Measurements from ENCODE around the gene PCSK6. TPM values are rescaled to one million over a fixed set of nuclear protein-coding genes. Genes with fewer than 3 reads are reported as not detected.

PCSK6 gene
- total RNA-seq, 2 experiments from 2014 or later = 0.46 to 0.74 TPM

GRCh38 chr15:101269479-101270223, 219.9 kb downstream of the PCSK6 start:
- no peak for DNase-seq
- H3K36me3 Mint-ChIP-seq (ENCODE audit: low read depth) = peaks cover 37% of the 10 kb centered on the region
- no peak overlapping the region for H3K4me3 Mint-ChIP-seq
- CTCF ChIA-PET = interaction anchor here (0.6 to 3.1 kb wide), 4 partner anchors 11 to 506 kb away, joined by 3 to 26 read pairs (median 4); no protein-coding TSS in a partner anchor
- no peaks in the 10 kb centered on the region for H3K27me3 Mint-ChIP-seq
- H3K27ac Mint-ChIP-seq = no peak overlapping the region
- H3K4me1 Mint-ChIP-seq = peaks cover 4% of the 10 kb centered on the region
- no peaks in the 10 kb centered on the region for H3K9me3 Mint-ChIP-seq
- POLR2A ChIA-PET = no interaction called here

- H3K4me1 Mint-ChIP-seq = peaks cover 3% of the 10 kb centered on the region
- peaks cover 16% of the 10 kb centered on the region for H3K36me3 Mint-ChIP-seq (ENCODE audit: low read depth)
- POLR2A ChIA-PET = no interaction called here
- H3K4me3 Mint-ChIP-seq = no peak overlapping the region
- CTCF ChIA-PET = interaction anchor here (0.5 to 3.2 kb wide), 8 partner anchors 9 to 259 kb away, joined by 3 to 26 read pairs (median 4); partner anchors contain the start of gene CHSY1
- H3K27me3 Mint-ChIP-seq = no peaks in the 10 kb centered on the region
- no peak for DNase-seq
- H3K27ac Mint-ChIP-seq = no peak overlapping the region
- H3K9me3 Mint-ChIP-seq = no peaks in the 10 kb centered on the region
Measured at GRCh38 chr15:101267320-101268104, 222.0 kb downstream of the PCSK6 start.

DNA sequence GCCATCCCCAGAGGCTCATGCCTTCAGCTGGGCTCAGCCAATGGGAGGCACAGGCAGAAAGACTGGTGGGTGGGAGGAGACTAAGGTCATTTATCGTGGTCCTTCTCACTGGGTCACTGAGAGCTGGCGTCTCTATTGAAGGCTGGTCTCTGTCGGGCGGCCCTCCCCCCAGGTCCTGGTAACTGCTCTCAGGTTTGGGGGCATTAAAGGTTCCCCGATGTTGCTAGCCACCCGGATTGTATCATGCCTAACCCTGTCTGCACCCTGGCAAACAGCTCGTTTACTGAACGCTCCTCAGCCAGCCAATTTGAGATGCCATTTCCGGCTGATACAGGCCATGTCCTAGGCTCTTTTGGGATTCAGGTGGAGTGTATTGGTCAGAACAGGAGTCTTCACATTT, 222.7 kb downstream of the PCSK6 start:
- no peak for DNase-seq
- peaks cover 3% of the 10 kb centered on the region for H3K4me1 Mint-ChIP-seq
- ChIA-PET POLR2A (no interaction called here), CTCF (interaction anchor here (0.7 to 3.2 kb wide), 5 partner anchors 9 to 1327 kb away, joined by 3 to 26 read pairs (median 5); partner anchors contain the start of gene CHSY1)
- H3K27ac Mint-ChIP-seq = no peak overlapping the region
- no peak overlapping the region for H3K4me3 Mint-ChIP-seq
- no peaks in the 10 kb centered on the region for H3K27me3 Mint-ChIP-seq
- H3K36me3 Mint-ChIP-seq (ENCODE audit: low read depth) = peaks cover 12% of the 10 kb centered on the region
- H3K9me3 Mint-ChIP-seq = no peaks in the 10 kb centered on the region

DNA sequence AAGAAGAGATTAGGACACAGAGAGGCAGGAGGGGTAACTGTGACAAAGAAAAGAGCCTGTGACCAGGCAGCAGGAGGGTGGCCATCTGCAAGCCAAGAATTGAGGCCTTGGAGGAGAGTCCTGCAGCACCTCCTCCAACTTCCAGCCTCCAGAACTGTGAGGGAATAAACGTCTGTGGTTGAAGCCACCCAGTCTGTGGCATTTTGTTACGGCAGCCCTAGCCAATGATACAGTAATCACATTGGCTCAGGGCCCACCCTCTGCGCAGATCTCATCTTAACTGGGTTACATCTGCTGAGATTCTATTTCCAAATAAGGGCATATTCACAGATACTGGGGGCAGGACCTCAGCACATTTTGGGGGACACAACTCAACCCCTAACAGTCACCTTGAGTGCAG, 223.5 kb downstream of the PCSK6 start:
- no peak overlapping the region for H3K4me3 Mint-ChIP-seq
- H3K36me3 Mint-ChIP-seq (ENCODE audit: low read depth) = peaks cover 6% of the 10 kb centered on the region
- H3K27ac Mint-ChIP-seq = no peak overlapping the region
- H3K27me3 Mint-ChIP-seq = no peaks in the 10 kb centered on the region
- ChIA-PET CTCF (interaction anchor here (0.8 to 3.2 kb wide), 2 partner anchors 20 to 258 kb away, joined by 3 to 19 read pairs; no protein-coding TSS in a partner anchor), POLR2A (no interaction called here)
- H3K9me3 Mint-ChIP-seq = no peaks in the 10 kb centered on the region
- H3K4me1 Mint-ChIP-seq = peaks cover 3% of the 10 kb centered on the region
- DNase-seq = no peak

- Mint-ChIP-seq H3K27ac (no peak overlapping the region), H3K4me1 (peaks cover 3% of the 10 kb centered on the region), H3K9me3 (no peaks in the 10 kb centered on the region), H3K4me3 (no peak overlapping the region), H3K27me3 (peaks cover 3% of the 10 kb centered on the region), H3K36me3 (ENCODE audit: low read depth) (peaks cover 4% of the 10 kb centered on the region)
- CTCF ChIA-PET = interaction anchor here (1.1 kb wide), 2 partner anchors 11 to 21 kb away, joined by 3 to 4 read pairs; no protein-coding TSS in a partner anchor
- DNase-seq = no peak
- POLR2A ChIA-PET = no interaction called here
Measured at GRCh38 chr15:101264911-101265641, 224.4 kb downstream of the PCSK6 start.

DNA sequence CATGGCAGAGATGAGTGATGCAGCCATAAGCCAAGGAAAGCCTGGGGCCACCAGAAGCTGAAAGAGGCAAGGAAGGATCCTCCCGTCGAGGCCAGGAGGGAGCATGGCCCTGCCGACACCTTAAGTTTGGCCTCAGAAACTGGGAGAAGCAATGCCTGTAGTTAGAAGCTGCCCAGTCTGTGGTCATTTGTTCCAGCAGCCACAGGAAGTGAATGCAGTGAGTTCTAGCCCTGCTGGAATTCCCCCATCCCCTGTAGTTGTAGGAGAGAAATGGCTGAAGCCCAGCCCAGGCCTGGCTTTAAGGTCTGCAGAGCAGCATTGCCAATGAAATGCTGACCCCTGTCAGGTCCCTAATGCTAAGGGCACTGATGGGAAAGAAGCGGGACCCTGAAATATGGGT, 225.5 kb downstream of the PCSK6 start:
- no peak overlapping the region for H3K4me3 Mint-ChIP-seq
- H3K27ac Mint-ChIP-seq = no peak overlapping the region
- ChIA-PET POLR2A (interaction anchor here (2.3 kb wide), 1 partner anchor 257 kb away, joined by 4 read pairs; no protein-coding TSS in a partner anchor), CTCF (interaction anchor here (1.4 kb wide), 1 partner anchor 176 kb away, joined by 5 read pairs; no protein-coding TSS in a partner anchor)
- no peaks in the 10 kb centered on the region for H3K9me3 Mint-ChIP-seq
- DNase-seq = no peak
- no peaks in the 10 kb centered on the region for H3K36me3 Mint-ChIP-seq (ENCODE audit: low read depth)
- peaks cover 9% of the 10 kb centered on the region for H3K27me3 Mint-ChIP-seq
- H3K4me1 Mint-ChIP-seq = peaks cover 3% of the 10 kb centered on the region

GRCh38 chr15:101262551-101262950, 227.0 kb downstream of the PCSK6 start:
- ChIA-PET CTCF (interaction anchor here (0.5 to 2.1 kb wide), 2 partner anchors 27 to 177 kb away, joined by 3 to 4 read pairs; no protein-coding TSS in a partner anchor), POLR2A (interaction anchor here (2.3 kb wide), 1 partner anchor 256 kb away, joined by 4 read pairs; no protein-coding TSS in a partner anchor)
- H3K4me3 Mint-ChIP-seq = no peak overlapping the region
- H3K4me1 Mint-ChIP-seq = peaks cover 6% of the 10 kb centered on the region
- no peak overlapping the region for H3K27ac Mint-ChIP-seq
- H3K36me3 Mint-ChIP-seq (ENCODE audit: low read depth) = no peaks in the 10 kb centered on the region
- H3K9me3 Mint-ChIP-seq = no peaks in the 10 kb centered on the region
- peaks cover 15% of the 10 kb centered on the region for H3K27me3 Mint-ChIP-seq
- no peak for DNase-seq

DNA sequence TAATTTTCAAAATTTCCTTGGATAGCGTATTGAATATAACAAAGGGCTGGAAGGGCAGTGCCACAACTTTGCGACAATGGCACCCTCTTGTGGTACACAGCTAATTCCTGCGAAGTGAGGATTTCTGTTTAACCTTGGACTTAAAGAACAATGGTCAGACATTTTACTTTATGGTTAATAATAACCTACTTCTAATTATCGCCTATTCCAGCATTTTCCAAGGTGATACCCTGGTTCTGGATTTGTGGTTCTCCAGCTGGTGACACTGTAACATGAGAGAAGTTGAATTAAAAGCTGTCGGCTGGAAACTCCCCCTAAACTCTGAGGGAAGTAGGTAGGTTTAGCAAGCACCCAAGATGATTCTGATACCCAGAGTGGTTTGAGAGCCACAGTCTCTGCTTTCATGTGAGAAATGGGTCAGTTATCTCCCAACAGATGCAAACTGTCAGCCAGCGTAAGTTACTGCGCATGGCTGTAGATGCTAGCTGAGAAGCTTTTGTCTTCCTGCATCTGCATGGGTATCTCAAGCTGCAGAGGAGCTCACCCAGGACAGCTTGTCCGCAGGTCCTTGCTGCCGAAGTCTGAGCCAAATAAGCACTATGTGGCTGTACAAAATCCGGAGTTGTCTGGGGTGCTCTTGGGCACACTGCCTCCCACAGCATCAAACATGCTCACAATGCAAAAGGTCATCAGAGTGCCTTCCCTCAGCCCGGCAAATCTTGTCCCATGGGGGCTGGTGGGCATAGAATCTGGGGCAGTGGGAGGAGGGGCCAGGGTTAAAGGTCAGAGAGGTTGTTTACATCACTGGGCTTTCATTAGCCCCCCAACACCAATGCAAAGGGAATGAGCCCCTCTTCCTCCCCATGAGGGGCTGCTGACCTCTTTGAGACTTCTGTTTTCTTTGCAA, 231.0 kb downstream of the PCSK6 start:
- ChIA-PET POLR2A (interaction anchor here (0.6 kb wide), 1 partner anchor 10 kb away, joined by 5 read pairs; no protein-coding TSS in a partner anchor), CTCF (interaction anchor here (0.6 to 4.7 kb wide), 19 partner anchors 8 to 250 kb away, joined by 3 to 43 read pairs (median 6); no protein-coding TSS in a partner anchor)
- Mint-ChIP-seq H3K4me3 (no peak overlapping the region), H3K36me3 (ENCODE audit: low read depth) (no peaks in the 10 kb centered on the region), H3K4me1 (peaks cover 30% of the 10 kb centered on the region), H3K9me3 (no peaks in the 10 kb centered on the region), H3K27ac (no peak overlapping the region), H3K27me3 (peaks cover 15% of the 10 kb centered on the region)
- peak; percentile 63 for DNase-seq

DNA sequence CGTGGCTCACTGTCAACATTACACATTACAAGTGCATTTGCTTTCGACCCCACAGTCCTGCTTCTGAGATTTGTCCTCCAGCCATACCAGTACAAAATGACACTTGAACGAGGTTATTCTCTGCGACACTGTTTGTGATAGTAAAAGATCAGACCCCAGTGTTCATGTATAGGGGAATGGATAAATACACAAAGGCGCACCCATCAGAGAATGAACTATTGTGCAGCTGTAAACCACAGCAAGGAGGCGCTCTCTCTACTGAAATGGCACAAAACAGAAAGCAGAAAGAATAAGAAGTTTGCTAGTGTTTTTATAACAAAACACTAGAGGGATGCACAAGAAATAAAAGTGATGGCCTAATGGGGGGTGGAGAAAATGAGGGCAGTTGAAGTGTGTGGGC, 232.8 kb downstream of the PCSK6 start:
- Mint-ChIP-seq H3K9me3 (no peaks in the 10 kb centered on the region), H3K27me3 (peaks cover 15% of the 10 kb centered on the region), H3K4me1 (peaks cover 42% of the 10 kb centered on the region), H3K36me3 (ENCODE audit: low read depth) (no peaks in the 10 kb centered on the region), H3K4me3 (no peak overlapping the region), H3K27ac (no peak overlapping the region)
- DNase-seq = peak; percentile 41
- ChIA-PET POLR2A (no interaction called here), CTCF (interaction anchor here (1.6 to 4.7 kb wide), 7 partner anchors 11 to 249 kb away, joined by 5 to 43 read pairs (median 13); no protein-coding TSS in a partner anchor)

DNA sequence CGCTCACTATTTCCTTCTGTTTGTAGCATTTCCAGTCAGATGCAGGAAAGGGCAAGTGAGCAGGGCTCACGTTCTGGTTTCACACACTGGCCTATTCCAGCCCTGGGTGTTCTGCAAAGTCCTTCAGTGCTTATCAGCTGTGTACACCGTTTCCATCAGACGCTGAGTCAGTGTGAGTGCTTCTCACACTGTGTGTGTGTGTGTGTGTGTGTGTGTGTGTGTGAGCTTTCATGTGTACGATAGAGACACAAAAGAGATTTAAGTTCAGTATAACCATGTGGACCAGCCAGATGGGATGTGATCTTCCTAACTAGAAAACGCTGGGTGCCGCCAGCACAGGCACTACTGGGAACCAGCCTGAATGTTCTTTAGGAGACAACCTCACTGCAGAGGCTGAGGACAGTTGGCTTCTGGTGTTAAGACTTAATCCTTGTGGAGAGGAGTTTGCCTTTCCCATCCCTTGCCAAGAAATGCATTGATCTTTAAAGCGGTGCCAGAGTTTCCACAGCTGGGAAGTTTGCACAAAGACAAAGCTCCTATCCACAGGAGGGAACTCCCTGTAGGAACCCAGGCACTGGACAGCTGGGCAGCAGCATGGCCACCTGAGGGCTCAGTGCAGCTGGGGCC, 233.8 kb downstream of the PCSK6 start:
- H3K27ac Mint-ChIP-seq = no peak overlapping the region
- no peaks in the 10 kb centered on the region for H3K9me3 Mint-ChIP-seq
- DNase-seq = no peak
- ChIA-PET POLR2A (no interaction called here), CTCF (interaction anchor here (0.7 to 4.7 kb wide), 13 partner anchors 11 to 338 kb away, joined by 3 to 43 read pairs (median 6); no protein-coding TSS in a partner anchor)
- H3K36me3 Mint-ChIP-seq (ENCODE audit: low read depth) = peaks cover 1% of the 10 kb centered on the region
- H3K4me1 Mint-ChIP-seq = peaks cover 42% of the 10 kb centered on the region
- peaks cover 15% of the 10 kb centered on the region for H3K27me3 Mint-ChIP-seq
- H3K4me3 Mint-ChIP-seq = no peak overlapping the region

- Mint-ChIP-seq H3K9me3 (no peaks in the 10 kb centered on the region), H3K4me3 (no peak overlapping the region), H3K4me1 (peaks cover 49% of the 10 kb centered on the region), H3K27ac (no peak overlapping the region), H3K27me3 (peaks cover 12% of the 10 kb centered on the region), H3K36me3 (ENCODE audit: low read depth) (peaks cover 8% of the 10 kb centered on the region)
- ChIA-PET CTCF (interaction anchor here (1.3 to 4.7 kb wide), 8 partner anchors 10 to 247 kb away, joined by 3 to 43 read pairs (median 4); no protein-coding TSS in a partner anchor), POLR2A (no interaction called here)
- no peak for DNase-seq
Measured at GRCh38 chr15:101255051-101255395, 234.5 kb downstream of the PCSK6 start.

Measured in activated CD4-positive, alpha-beta T cell treated with anti-CD3 and anti-CD28 coated beads, Interleukin-2, amount 10 ng/mL, durations not matched to agents 7 days and 5 days (primary cell).